ENCODE measurements around the gene CPPED1.
"Not testable (repeated sequence)": the region's sequence is repeated elsewhere in the genome, so short reads cannot be mapped to it uniquely, and the experiment has no call there.

Gene CPPED1

GRCh38 chr16:12766853-12767252 lies 36.8 kb downstream of the CPPED1 start:
- DNase-seq (ENCODE audit: low read depth): no peak

- not testable (repeated sequence) for DNase-seq (ENCODE audit: low read depth)
Measured at GRCh38 chr16:12766208-12766607, 37.5 kb downstream of the CPPED1 start.

DNA sequence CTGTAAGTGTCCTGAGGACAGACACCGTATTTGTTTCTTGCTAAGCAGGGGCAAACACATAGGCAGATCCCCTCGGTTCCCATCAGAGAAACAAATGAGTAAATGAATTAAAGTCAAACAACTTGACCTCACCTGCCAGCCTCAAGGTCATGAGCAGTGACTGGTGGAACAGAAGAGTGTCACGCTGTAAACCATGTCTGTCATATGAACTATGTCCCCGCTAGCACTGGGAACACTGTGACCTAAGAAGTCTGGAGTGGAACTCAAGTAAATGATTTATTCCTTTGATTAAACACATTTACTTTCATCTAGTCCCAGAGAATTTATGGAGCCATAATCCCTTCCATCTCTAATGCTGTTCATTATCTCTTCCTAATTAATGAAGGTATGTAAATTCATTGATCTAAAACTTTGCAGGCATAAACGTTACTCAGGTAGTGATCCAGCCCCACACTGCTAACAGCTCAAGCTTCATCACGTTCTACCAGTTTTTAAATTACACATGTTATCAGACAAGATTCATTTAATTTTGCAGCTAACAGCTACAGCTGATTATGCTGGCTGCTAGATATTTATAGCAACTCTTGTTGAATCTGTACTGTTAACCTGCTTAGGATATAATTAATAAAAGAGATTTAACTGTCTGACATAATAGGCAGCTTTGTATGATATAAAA lies 38.7 kb downstream of the CPPED1 start:
- no peak for DNase-seq (ENCODE audit: low read depth)

DNA sequence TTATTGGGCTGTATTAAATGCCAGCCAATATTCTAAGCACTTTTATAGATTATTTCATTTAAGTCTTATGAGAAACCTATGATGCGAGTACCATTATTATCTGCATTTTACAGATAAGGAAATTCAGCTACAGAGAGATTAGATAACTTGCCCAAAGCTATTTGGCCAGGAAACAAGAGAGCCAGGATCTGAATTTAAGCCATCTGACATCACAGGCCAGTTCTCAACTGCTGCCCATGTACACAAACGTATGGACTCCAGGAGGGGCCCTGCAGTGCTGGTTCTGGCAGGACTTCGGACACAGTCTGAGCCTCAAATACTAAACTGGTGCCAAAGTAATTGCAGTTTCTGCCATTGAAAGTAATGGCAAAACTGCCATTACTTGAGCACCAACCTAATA lies 40.2 kb downstream of the CPPED1 start:
- DNase-seq (ENCODE audit: low read depth): no peak

GRCh38 chr16:12760819-12761611 lies 42.7 kb downstream of the CPPED1 start:
- no peak for DNase-seq (ENCODE audit: low read depth)

DNA sequence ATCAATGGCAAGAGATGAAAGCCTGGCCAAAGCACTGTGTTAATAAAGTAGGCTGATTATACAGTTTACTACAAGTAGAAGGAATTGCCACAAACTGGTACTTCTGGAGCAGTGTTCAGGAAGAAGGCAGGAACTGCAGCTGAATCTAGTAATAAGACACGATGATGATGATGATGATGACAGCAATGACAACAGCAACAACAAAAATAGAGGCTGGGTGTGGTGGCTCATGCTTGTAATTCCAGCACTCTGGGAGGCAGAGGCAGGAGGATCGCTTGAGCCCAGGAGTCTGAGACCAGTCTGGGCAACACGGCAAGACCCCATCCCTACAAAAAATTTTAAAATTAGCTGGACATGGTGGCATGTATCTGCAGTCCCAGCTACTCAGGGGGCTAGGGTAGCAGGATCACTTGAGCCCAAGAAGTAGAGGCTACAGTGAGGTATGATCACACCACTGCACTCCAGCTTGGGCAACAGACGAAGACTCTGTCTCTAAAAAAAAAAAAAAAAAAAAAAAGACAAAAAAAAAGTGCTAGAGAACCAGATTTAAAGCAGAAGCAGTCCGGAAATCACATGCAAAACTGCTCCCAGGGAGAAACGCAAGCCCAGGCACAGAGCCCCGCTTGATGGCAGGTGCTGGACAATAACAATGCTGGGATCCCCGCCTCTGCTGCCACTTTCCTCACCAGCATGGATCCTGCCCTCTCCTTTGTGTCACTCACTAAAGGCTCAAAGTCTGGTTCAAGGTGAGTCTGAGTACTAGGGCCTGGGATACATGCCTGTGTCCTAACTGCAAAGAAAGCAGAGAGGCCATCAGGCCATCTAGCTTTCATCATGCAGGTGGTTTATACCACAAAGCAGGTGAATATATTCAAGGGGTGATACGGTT lies 44.8 kb downstream of the CPPED1 start:
- no peak for DNase-seq (ENCODE audit: low read depth)

DNA sequence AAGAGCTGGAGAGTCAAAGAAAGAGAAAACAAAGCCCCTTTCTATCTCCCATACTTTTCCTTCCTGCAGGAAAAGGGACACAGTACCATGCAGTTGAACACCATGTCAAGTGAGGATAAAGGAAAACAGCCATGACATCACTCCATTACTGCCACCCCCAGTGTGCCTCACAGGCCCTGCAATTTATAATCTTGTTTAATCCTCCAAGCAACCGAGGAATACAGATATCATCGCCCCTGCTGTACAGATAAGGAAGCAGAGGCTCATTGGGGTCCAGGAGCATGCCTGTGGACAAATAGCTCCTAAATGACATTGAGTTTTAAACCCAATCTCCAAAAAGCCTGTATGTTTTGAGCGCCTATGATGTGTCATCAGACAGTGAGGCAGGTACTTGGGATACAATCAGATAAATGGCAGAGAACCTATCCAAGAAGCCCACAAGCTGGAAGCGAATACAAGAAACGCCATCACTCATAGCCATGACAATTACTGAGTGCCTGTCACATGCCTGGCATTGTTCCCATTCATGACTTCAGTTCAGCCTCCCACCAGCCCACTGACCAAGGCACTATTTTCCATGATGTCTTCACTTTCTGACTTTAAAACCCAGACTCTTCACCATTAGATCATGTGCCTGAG lies 45.5 kb downstream of the CPPED1 start:
- no peak for DNase-seq (ENCODE audit: low read depth)

GRCh38 chr16:12757546-12757945 lies 46.1 kb downstream of the CPPED1 start:
- DNase-seq (ENCODE audit: low read depth): no peak

GRCh38 chr16:12754824-12755543 lies 48.7 kb downstream of the CPPED1 start:
- no peak for DNase-seq (ENCODE audit: low read depth)

DNA sequence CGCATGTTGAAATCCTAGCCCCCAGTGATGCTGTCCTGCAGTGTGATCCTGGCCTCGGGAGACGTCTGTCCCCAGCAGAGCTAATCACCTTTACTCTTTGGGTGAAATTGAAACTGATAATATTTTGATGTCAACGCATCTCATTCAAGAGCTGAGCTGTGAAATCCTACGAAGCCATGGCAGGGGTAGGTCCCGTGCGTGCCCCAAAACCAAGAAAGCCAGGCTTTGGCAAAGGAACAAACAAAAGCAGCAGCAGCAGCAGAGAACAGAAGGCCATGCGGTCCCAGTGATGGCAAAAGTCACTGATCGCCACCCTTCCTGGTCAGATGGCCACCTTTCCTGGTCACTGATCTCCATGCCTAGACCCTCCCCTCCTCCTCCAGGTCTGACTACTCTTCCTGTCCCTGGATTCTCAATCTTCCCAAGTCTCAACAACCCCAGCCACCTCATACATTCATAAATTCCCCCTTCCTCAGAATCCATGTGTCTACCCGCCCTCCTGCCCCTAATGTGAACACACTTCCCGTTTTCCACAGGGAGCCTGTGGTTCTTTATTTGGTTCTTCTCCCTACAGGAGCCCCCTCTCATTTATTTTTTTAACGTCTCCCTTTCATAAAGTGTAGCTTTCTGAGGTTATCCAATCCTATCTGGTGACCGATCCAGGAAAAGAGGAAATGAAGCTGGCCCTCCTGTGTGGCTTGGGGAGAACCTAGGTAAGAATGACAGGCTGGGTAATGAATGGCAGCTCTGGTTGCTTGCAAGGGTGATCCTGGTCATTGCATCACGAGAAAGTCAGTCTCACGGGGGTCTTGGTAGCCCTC lies 50.3 kb downstream of the CPPED1 start:
- DNase-seq (ENCODE audit: low read depth): no peak

GRCh38 chr16:12752159-12752558 lies 51.5 kb downstream of the CPPED1 start:
- DNase-seq (ENCODE audit: low read depth): no peak

DNA sequence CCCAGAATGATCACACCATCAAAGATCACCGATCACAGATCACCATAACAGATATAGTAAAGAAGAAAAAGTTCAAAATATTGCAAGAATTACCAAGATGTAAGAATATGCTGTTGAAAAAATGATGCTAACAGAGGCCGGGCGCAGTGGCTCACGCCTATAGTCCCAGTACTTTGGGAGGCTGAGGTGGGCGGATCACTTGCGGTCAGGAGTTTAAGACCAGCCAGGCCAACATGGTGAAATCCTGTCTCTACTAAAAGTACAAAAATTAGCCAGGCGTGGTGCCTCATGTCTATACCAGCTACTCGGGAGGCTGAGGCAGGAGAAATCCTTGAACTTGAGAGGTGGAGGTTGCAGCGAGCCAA lies 53.2 kb downstream of the CPPED1 start:
- no peak for DNase-seq (ENCODE audit: low read depth)

- DNase-seq (ENCODE audit: low read depth): no peak
Measured at GRCh38 chr16:12749076-12749475, 54.6 kb downstream of the CPPED1 start.

DNA sequence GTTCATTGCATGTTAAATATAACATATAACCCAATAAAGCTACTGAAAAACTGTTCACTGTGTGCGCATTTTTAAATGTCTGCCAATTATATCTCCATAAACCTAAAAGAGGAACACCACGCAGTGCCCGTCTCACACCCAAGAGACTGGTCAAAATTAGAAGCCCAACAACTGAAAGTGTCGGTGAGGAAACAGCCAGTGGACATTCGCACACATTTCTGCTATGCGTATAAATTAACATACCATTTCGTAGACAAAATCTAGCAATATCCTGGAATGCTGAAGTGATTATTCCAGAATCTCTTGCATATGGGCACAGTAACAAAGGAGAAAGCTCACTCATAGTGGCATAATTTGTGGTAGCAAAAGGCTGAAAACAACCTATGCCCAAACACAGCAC lies 55.9 kb downstream of the CPPED1 start:
- DNase-seq (ENCODE audit: low read depth): no peak

DNA sequence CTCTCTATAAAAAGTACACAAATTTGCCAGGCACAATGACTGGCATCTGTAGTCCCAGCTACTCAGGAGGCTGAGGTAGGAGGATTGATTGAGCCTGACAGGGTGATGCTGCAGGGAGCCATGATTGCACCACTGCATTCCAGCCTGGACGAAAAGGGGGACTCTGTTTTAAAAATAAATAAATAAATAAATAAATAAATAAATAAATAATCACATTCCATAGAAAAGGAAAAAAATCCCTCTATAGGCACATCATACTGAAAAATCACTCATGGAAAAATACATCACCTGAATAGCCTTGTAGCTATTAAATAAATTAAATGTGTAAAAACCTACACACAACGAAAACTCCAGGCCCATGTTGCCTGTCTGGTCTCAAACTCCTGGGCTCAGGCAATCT lies 56.4 kb downstream of the CPPED1 start:
- DNase-seq (ENCODE audit: low read depth): no peak

DNA sequence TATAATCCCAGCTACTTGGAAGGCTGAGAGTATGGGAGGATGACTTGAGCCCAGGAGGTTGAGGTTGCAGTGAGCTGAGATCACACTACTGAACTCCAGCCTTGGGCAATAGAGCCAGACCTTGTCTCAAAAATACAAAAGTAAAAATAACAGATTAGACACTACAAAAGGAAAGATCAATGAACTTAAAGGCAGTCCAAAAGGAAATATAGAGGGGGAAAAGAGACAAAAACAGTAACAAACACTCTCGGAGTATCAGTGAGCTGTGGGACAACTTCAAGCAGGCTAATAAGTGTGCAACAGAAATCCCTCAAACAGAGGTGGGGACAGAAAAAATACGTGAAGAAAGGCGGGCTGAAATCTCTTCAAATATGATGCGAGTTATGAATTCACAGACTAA lies 58.8 kb downstream of the CPPED1 start:
- DNase-seq (ENCODE audit: low read depth): no peak

DNA sequence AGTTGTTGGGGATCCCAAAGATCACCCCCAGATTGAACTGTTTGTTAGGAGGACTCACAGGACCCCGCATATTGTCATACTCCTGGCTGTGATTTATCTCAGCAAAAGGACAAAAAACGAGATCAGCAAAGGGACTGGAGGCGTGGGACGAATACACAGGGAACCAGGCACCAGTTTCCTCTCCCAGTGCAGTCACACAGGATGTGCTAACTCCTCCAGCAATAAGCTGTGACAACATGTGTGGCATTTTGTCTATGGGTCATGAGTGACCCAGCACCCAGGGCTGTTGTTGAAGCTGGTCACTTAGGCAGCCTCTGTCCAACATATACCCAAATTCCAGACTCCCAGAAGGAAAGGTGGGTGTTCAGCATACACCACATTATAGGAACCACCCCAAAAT lies 60.9 kb downstream of the CPPED1 start:
- DNase-seq (ENCODE audit: low read depth): no peak

DNA sequence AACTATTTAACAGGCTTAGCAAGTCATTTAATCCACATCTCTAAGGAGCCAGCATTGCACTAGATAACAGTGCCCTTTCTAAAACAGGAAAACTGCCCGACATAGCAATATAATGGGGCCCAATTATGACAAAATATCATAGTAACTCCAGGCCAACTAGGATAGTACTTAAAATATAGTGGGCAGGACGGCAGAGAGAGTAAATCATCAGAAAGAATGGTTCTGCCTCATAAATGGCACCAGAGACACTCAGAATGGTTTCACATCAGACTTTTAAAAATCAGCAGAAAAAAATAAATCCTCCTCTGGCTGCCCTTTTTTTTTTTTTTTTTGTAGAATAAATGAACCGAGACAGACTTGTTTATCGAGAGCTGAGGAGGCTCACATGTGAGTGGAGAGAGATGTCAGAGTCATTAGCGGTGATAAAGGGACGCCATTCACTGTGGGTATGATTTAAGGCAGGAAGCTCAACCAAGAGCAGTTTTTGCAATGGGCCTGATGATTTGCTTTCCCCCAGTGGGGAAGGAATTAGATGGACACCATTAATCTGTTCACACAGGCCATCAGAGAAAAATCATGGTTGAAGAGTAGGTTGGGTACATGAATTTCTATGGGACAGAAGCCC lies 62.6 kb downstream of the CPPED1 start:
- no peak for DNase-seq (ENCODE audit: low read depth)

DNA sequence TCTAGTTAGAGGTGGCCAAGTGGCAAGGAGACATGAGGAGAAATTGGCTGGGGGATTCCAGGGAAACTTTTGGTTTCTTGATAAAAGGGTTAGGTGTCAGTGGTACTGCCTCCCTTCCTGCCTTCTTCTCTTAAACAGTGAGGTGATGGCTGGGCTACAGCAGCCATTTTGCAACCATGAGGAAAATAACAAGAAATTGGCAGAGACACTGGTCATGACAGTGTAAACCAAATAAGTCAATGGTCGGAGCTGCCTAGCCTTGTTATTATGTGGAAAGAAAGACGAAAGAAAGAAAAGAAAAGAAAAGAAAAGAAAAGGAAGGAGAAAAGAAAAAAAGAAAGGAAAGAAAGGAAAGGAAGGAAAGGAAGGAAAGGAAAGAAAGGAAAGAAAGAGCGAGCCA lies 63.9 kb downstream of the CPPED1 start:
- no peak for DNase-seq (ENCODE audit: low read depth)

GRCh38 chr16:12737563-12737962 lies 66.1 kb downstream of the CPPED1 start:
- DNase-seq (ENCODE audit: low read depth): no peak

Measured in stimulated activated CD8-positive, alpha-beta memory T cell treated with anti-CD3 and anti-CD28 coated beads, Interleukin-15, amount 100 ng/mL, for 1 hour (primary cell).